Fibroblast of pulmonary artery (primary cell): ENCODE measurements around the gene RBM39.
"Not testable (repeated sequence)": the region's sequence is repeated elsewhere in the genome, so short reads cannot be mapped to it uniquely, and the experiment has no call there.

Experiments
- DNase-seq: peaks from one replicate; pipeline ENCODE4 v3.0.0-alpha.2; 2010; ENCODE audit warnings: low read depth
- H3K4me3 ChIP-seq: replicated peaks from 2 replicates; pipeline ENCODE4 v1.5.1; 2011; ENCODE audit warnings: low read depth, mild to moderate bottlenecking, control low read depth, low read length, moderate library complexity
- CTCF ChIP-seq: IDR thresholded peaks from 2 replicates; pipeline ENCODE4 v1.5.1; 2011; ENCODE audit warnings: mild to moderate bottlenecking, control low read depth, low read length, inconsistent platforms; ENCODE audit errors: missing control alignments

RBM39 gene

GRCh38 chr20:35741892-35742740, at the start of gene RBM39:
RBM39 (minus strand) TSS chr20:35742260; CDS start chr20:35740874, 1,386 bp downstream.
- DNase-seq, result peak; percentile 100
- H3K4me3 ChIP-seq, result peak within 1 kb of the TSS; percentile 99
- peak; percentile 33 for TF ChIP-seq CTCF

- peak; percentile 37 for DNase-seq
- H3K4me3 ChIP-seq, result no peak overlapping the region
- TF ChIP-seq CTCF, result no peak
Observed at GRCh38 chr20:35791821-35792220, 49.8 kb upstream of the RBM39 start.

GRCh38 chr20:35791097-35791496, 49.0 kb upstream of the RBM39 start:
- no peak for DNase-seq
- no peak overlapping the region for H3K4me3 ChIP-seq
- TF ChIP-seq CTCF, result no peak

- DNase-seq, result no peak
- no peak for TF ChIP-seq CTCF
- H3K4me3 ChIP-seq, result no peak overlapping the region
Observed at GRCh38 chr20:35788796-35789195, 46.7 kb upstream of the RBM39 start.

- H3K4me3 ChIP-seq, DNase-seq: not testable (repeated sequence)
Observed at GRCh38 chr20:35785541-35785940, 43.5 kb upstream of the RBM39 start.

GRCh38 chr20:35783811-35784210, 41.8 kb upstream of the RBM39 start:
- H3K4me3 ChIP-seq, DNase-seq: not testable (repeated sequence)

- no peak overlapping the region for H3K4me3 ChIP-seq
- no peak for TF ChIP-seq CTCF
Observed at GRCh38 chr20:35776513-35777101, 34.5 kb upstream of the RBM39 start.

GRCh38 chr20:35774391-35774790, 32.3 kb upstream of the RBM39 start:
- no peak for DNase-seq
- no peak overlapping the region for H3K4me3 ChIP-seq
- no peak for TF ChIP-seq CTCF

More at GRCh38 chr20:35776513-35777101, 34.5 kb upstream of the RBM39 start:
- DNase-seq, result peak; percentile 76
